GM19372 (cell line): Measurements from ENCODE around the gene KIF4A.
"Not testable (repeated sequence)": the region's sequence is repeated elsewhere in the genome, so short reads cannot be mapped to it uniquely, and the experiment has no call there.

ENCODE experiments used
- ATAC-seq: cut with Tn5 transposase; IDR thresholded peaks from one replicate; pipeline ENCODE4 v1.9.1; 2021; ENCODE audit warnings: mild to moderate bottlenecking, low read depth, moderate library complexity; ENCODE audit not compliant: unreplicated experiment

KIF4A gene

DNA sequence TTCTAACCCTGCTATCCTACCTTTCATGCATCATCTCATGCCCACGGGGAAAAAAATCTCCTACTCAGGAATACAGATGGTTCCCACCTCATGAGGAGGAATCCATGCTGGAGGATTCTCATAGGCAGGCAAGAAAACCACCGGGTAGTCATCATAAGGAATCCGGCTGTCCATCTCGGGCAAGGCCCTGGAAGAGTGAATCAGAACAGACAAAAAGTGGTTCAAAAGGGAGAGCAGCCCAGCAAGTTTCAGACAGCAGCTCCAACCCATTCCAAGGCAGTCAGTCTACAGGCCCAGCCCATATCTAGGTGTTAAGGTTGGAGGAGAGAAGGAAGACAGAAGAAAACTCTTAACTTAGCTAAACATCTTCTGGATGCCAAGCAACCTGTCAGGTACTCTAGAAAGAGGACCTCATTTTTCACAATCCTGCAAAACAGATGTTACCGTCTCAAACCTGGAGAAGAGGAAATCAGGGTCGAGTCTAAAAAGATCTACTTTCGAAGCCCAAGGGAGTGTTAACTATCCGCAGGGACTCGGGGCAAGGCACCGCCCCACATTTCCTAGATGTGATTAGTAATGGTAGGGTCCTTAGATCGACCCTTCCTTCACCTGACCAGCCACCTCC is 624 bp upstream of the KIF4A start:
- no peak for ATAC-seq

DNA sequence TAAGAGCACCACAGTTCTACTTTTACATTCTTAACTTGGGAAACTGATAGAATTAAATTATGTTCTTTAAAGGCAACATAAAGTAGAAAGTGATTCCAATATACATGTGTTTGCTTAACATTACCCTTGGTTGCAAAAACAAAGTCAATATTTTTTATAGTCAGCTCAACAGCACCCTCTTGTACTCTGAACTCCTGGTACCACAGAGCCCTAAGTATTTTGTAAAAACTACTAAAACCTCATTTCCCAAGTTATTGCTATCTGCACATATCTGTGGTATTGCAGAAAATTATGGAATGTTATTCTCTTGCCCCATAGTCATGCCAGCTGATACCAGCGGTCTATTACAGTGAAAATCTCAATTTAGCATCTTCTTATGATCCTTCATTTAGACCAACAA is 2.9 kb downstream of the KIF4A start:
- no peak for ATAC-seq

DNA sequence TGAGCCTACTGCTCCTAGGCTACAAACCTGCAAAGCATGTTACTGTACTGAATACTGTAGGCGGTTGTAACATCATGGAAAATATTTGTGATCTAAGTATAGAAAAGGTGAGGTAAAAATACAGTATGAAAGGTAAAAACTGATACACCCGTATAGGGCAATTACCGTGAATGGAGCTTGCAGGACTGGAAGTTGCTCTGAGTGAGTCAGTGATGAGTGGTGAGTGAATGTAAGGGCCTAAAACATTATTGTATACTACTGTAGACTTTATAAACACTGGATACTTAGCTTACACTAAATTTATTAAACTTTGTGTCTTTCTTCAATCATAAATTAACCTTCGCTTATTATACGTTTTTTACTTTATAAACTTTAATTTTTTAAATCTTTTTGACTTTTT is 3.7 kb downstream of the KIF4A start:
- no peak for ATAC-seq

DNA sequence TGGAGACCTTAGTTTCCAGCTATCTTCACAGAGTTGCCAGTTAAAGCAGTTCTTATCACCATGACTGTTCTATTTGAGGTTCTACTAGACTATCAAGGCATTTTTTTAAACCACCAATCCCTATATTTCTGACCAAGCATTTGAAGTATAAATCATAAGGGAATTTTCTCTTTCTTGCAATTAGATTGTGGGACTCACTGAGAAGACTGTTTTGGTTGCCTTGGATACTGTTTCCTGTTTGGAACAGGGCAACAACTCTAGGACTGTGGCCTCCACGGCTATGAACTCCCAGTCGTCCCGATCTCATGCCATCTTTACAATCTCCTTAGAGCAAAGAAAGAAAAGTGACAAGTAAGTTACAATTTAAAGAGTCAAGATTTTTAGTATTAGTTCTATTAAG is 11.8 kb downstream of the KIF4A start:
- ATAC-seq, result no peak

DNA sequence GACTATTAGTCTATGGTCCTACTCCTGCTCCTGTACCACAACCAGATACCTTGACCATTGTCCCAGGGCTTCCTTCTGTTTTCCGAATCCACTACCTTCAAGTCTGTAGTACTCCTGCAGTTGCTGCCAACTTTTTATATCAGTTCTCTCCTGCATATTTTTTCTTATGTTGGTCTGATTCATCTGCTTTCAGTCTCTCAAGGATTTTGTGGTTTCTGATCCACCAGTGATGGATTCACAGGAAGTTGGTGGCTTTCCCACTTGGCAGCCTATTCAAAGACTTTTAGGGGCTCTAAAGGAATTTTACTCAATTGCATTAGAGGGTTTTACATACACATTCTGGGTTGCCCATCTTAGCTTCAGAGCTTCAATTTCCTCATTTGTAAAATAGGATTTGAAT is 23.6 kb downstream of the KIF4A start:
- no peak for ATAC-seq

DNA sequence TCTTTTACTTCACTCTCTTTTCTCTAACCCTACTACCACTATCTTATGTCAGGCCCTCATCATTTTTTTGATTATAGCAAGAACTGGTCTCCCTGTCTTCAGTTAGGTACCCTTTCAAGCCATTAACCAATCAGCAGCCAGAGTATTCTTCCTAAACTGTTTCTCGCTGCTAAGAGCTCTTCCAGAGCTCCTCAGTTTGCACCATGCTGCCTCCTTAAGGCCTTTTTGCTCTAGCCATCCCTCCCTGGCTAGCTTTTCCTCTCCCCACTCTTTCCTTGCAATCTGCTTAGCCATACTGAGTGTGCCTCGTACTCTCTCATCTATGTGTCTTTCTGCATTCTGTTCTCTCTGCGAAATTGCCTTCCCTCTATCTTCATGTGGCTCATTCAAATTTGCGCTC is 32.9 kb downstream of the KIF4A start:
- no peak for ATAC-seq

DNA sequence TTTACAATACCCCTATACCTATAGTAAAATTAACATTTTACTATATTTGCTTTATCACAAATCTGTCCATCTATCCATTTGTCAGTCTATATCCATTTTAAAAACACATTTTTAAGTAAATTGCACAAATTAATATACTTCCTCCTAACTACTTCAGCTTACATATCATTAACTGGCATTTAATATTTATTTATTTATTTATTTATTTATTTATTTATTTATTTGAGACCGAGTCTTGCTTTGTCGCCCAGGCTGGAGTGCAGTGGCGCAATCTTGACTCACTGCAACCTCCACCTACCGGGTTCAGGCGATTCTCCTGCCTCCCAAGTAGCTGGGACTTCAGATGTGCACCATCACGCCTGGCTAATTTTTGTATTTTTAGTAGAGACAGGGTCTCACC is 33.7 kb downstream of the KIF4A start:
- not testable (repeated sequence) for ATAC-seq

DNA sequence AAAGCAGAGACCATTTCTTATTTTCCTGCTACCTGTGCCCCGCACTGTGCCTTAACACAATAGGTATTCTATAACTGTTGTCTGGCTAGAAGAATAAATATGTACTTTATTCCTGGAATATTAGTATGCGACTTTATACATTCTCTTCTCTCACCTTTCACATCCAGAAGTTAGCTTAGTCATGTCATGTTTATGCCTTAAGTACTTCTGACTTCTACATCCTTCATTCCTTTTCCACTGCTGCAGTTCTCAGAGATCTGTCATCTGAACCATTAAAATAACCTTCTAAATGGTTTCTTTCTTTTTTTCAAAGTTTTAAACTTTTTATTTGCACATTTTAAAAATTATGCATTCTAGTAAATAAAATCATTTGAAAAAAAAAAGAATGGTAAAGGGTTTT is 34.4 kb downstream of the KIF4A start:
- ATAC-seq, result no peak

DNA sequence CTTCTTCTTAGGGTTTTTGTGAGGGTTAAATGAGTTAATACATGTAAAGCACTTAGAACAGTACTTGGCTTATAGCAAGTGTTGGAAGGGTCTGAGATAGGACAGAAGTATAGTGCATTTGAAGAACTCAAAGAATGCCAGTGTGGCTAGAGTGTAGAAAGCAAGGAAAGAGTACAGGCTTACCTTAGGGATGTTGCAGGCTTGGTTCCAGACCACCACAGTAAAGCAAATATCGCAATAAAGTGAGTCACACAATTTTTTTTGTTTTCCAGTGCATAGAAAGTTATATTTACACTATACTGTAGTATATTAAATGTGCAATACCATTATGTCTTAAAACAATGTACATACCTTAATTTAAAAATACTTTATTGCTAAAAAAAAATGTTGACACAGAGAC is 41.3 kb downstream of the KIF4A start:
- ATAC-seq, result no peak

DNA sequence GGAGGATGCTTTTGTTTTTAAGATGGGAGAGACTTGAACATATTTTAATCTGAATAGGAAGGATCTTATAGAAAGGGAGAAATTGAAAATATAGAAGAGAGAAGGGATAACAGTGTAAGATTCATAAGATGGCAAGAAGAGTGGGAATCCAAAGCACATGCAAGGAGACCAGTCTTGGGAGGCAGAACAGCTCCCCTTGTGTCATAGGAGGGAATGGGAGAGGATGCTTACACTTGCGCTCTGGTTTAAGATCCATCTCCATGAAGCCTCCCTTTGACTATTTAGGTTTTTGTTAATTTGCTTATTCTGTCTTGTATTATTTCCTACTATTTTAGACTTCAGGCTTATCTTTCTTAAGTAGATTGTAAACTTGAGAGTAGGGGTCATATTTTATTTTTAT is 42.7 kb downstream of the KIF4A start:
- ATAC-seq, result no peak

DNA sequence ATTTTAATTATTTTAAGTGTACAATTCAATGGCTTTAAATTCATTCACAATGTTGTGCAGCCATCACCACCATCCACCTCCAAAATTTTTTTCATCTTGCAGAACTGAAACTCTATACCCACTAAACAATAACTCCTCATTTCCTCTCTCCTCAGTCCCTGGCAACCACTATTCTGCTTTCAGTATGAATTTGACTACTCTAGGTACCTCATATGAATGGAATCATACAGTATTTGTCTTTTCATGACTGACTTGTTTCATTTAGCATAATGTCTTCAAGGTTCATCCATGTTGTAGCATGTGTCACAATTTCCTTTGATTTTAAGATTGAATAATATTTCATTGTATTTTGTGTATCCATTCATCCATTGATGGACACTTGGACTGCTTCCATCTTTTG is 46.9 kb downstream of the KIF4A start:
- ATAC-seq, result peak; percentile 99

DNA sequence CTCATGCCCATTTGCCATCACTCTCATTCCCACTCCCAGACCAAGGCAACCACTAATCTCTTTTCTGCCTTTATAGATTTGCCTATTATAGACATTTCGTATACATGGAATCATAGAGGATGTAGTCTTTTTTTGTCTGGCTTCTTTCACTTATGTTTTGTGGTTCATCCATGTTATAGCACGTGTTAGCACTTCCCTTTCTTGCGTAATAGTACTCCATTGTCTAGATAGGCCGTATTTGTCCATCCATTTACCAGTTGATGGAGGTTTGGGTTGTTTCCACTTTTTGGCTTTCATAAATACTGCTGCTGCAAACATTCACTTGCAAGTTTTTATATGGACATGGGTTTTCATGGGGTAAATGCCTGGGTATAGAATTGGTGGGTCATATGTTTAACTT is 48.4 kb downstream of the KIF4A start:
- ATAC-seq, result no peak

DNA sequence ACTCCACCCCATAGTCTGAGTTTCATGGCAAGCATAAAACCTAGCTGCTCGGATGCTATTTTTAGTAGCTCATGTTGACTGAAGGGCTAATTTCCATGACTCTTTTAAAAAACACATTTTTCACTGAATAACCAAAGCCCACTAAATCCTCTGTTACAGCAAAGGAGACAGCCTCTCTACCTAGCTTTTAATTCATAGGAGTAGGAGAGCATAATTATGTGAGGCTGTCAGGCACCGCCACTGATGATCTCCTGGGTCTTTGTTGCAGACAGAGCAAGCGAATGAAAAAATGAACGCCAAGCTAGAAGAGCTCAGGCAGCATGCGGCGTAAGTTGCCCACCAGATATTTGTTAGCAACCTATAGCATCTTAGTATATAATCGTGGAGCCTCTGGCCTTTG is 53.5 kb downstream of the KIF4A start:
- ATAC-seq, result no peak

DNA sequence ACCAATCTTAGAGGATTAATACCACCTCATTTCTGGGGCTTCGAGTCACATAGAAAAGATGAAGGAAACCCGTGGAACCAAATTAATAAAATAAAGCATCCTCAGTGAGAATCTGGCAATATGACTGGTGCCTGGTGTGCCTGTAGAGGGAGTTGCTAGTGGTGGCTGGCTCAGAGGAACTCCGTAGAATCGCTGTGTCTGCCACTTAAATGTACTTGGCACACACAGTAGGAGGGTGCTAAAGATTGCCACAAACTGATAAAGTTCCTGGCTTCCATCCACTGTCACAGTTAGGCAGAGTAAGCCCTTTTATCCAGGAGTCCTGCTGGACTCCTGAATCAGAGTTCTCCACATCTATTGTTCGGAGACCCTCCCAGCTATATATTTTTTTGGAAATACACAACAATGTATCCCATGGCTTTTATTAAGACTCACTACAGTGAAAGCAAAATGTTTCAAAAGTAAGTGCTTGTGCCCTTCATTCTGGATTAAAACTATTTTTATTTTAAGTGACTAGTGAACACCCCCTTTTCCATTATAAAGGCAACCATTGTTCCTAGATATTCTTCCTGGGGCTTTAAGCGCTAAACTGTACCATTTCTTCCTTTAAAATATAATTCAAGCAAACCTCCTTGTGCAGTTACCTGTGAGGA is 56.6 kb downstream of the KIF4A start:
- ATAC-seq, result no peak

DNA sequence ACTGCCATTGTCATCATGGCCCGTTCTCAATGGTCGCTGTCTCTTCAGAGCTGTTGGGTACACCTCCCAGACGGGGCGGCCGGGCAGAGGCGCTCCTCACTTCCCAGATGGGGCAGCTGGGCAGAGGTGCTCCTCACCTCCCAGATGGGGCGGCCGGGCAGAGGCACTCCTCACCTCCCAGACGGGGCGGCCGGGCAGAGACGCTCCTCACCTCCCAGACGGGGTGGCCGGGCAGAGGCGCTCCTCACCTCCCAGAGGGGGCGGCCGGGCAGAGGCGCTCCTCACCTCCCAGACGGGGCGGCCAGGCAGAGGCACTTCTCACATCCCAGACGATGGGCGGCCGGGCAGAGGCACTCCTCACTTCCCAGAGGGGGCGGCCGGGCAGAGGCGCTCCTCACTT is 58.9 kb downstream of the KIF4A start:
- ATAC-seq, result not testable (repeated sequence)

DNA sequence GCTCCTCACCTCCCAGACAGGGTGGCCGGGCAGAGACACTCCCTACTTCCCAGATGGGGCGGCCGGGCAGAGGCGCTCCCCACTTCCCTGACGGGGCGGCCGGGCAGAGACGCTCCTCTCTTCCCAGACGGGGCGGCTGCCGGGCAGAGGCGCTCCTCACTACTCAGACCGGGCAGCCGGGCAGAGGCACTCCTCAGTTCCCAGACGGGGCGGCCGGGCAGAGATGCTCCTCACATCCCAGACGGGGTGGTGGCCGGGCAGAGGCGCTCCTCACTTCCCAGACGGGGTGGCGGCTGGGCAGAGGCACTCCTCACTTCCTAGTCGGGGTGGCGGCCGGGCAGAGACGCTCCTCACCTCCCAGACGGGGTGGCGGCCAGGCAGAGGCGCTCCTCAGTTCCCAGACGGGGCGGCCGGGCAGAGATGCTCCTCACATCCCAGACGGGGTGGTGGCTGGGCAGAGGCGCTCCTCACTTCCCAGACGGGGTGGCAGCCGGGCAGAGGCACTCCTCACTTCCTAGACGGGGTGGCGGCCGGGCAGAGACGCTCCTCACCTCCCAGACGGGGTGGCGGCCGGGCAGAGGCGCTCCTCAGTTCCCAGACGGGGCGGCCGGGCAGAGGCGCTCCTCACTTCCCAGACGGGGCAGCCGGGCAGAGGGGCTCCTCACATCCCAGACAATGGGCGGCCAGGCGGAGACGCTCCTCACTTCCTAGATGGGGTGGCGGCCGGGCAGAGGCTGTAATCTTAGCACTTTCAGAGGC is 59.6 kb downstream of the KIF4A start:
- not testable (repeated sequence) for ATAC-seq

DNA sequence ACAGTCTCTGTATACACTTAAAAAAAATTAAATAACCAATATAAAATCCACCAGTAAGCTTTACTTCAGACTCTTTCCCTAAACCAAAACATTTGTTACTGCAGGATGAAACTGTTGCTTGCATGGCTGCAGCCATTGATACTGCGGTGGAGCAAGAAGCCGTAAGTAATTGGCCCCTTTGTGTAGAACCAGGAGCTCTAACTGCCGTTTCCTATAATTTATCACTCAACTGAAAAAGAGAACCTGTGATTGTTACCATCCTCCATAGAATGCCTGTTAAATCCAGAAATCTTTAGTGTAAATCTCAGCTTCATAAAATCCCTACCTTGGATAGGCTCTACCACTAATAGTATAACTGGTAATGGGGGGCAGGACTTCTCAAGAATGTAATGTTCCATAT is 62.6 kb downstream of the KIF4A start:
- no peak for ATAC-seq

DNA sequence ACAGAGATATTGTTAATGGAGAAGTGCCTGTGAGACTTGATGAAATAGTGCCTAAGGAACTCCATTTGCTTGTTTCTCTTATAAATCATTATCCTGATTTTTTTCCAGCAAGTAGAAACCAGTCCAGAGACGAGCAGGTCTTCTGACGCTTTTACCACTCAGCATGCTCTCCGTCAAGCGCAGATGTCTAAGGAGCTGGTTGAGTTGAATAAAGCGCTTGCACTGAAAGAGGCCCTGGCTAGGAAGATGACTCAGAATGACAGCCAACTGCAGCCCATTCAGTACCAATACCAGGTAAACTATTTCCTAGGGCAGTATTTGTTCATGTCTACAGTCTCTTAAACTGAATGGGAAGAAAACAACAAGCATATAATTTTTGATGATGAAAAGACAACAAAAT is 63.6 kb downstream of the KIF4A start:
- no peak for ATAC-seq

DNA sequence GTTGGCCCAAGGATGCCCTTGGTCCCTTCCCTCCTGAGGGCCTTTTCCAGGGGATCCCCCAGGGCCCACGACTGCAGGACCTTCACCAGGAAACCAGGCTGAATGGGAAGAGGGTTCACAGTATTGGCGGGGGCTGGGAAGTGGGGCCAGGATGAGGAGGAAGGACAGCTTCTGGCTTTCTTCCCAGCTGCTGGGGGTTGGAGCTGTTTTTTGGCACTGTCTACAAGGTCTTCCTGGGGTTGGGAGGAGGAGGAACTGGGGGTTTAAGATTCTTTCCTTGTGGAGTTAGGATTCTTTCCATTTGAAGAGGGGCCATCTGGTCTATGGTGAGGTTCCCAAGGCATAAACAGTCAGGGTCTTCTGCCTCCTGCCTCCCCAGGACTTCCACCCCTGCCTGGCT is 64.8 kb downstream of the KIF4A start:
- ATAC-seq, result no peak

DNA sequence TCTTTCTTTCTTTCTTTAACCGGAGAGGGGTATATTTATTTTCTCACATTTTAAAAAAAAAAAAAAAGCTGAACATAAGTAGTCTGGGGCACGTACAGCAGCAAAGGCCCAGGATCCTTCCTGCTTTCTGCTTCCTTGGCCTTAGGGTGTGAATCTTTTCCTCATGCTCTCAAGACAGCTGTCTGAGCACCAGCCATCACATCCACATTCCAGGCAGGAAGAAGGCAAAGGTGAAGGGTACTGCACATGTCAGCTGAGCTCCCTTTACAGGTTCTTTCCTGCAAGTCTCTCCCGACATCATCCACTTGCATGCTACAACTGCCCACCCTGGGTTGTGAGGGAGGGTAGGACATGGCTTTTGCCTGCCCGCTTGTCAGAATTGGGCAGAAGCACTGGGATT is 69.6 kb downstream of the KIF4A start:
- no peak for ATAC-seq

DNA sequence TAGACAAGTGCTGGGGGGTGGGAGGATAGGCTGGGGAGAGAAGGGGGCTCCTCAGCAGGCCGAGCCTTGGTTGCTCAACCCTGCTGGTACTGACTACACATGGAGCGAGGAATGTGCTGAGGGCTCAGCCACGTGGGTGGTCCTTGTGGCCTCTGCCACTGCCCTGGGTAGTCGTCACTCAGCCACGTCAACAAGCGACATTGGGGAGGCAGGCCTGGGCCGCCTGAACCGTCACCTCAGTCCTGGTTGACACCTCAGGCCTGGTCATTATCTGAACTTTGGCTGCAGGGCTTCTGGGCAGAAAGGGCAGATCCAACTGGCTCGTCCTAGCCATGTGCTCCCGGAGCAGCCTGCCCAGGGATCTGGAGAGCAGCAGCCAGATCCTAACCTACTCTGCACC is 70.5 kb downstream of the KIF4A start:
- ATAC-seq, result no peak

DNA sequence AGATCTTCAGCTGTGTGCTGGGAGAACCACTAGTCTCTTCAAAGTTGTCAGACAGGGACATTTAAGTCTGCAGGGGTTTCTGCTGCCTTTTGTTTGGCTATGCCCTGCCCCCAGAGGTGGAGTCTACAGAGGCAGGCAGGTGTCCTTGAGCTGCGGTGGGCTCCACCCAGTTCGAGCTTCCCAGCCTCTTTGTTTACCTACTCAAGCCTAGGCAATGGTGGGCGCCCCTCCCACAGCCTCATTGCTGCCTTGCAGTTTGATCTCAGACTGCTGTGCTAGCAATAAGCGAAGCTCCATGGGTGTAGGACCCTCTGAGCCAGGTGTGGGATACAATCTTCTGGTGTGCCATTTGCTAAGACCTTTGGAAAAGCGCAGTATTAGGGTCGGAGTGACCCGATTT is 78.8 kb downstream of the KIF4A start:
- not testable (repeated sequence) for ATAC-seq
